GM15510 (cell line): ENCODE results near the gene DMBT1.

Source experiments
- POLR2A ChIP-seq: IDR thresholded peaks from 3 replicates; pipeline ENCODE4 v1.6.1; 2011; ENCODE audit warnings: borderline replicate concordance; ENCODE audit not compliant: insufficient read length; ENCODE audit errors: extremely low read depth

DMBT1 gene

DNA sequence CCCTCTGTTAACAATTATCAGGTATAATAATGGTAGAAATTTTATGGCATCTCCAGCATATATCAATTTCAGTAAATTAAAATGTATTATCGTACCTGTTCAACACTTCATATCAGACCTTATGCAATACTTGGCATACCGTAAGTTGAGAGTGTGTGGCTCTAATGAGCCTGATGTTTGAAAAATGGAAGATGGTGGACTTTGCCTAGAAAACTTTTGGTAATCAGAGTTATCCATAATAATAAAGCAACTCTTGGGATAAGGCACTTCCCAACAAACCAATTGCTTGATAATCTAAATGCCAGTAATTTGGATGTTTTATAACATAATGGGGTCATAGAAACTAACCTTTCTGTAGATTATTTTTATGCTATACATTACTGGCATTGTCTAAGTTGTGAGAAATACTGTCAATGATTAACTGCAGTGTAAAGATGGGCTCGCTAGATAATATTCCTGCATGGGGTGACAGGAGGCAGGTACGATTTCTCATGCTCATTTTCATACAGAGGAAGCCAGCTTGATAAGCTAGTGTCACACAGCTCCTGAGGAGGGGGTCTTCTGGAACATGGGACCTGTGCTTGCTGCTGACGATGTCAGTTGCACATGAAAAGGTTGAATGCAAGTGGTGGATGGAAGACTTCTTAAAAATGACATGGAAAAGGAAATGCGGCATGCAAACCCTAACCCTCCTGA lies 27.8 kb upstream of the DMBT1 start:
- TF ChIP-seq POLR2A = no peak

DNA sequence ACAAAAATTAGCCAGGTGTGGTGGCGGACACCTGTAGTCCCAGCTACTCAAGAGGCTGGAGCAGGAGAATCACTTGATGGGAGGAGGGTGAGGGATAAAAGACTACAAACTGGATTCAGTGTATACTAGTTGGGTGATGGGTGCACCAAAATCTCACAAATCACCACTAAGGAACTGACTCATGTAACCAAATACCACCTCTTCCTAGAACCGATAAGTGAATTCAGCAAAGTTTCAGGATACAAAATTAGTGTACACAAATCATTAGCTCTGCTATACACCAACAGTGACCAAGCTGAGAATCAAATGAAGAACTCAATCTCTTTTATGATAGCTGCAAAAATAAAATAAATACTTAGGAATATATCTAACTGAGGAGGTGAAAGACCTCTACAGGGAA lies 23.0 kb upstream of the DMBT1 start:
- no peak for TF ChIP-seq POLR2A

DNA sequence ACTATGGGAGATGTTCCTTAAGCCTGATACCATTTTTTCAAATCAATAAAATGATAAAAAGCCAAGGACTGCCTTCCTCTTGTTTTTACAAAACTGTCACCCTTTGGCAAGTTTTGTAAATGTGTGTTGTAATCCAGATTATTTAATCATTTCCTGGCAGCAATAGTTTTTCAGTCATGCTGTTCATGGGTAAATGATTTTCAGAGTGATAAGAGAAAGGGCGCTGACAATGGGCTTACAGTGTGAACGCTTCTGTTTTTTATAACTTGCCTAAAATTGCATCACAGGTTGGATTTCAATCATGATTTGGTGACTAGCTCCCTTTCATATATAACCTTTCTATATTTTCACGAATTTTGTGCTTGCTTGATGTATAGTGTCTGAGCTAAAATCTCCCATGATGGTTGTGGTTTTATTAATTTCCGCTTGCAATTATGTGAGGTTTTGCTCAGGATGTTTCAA lies 19.0 kb upstream of the DMBT1 start:
- no peak for TF ChIP-seq POLR2A

DNA sequence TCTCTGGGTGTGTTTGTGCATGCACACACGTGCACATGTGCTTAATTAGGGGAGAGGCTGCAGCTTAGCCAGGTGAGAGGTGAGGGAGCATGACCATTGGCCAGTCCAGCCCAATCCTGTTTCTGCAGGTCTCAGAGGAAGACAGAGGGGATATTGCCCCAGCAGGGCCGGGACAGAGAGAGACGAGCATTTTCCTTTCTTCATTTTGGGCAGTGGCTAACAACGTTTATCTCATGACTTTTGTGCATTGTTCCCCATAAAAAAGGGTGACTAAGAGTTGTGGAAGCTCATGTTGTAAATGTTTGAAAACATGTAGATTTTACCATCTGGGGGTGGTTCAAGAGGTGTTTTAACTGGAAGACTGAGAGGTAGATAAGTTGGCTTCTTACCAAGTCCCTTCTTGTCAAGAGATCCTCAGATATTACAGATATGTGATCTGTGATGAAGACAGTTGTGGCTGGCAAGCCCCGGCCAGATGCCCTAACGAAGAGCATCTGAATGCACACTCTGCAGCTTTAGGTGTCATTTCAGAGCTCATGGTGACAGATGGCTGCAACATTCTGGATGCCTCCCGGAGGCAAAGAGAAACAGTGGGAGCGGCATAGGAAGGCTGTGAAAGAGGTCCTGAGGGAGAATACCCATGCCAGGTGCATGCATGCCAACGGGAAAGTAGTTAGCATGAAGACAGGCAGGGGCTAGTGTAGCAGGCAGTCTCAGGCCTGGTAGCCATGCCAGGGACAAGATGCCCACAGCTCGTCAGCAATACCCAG lies 16.7 kb upstream of the DMBT1 start:
- TF ChIP-seq POLR2A = no peak

DNA sequence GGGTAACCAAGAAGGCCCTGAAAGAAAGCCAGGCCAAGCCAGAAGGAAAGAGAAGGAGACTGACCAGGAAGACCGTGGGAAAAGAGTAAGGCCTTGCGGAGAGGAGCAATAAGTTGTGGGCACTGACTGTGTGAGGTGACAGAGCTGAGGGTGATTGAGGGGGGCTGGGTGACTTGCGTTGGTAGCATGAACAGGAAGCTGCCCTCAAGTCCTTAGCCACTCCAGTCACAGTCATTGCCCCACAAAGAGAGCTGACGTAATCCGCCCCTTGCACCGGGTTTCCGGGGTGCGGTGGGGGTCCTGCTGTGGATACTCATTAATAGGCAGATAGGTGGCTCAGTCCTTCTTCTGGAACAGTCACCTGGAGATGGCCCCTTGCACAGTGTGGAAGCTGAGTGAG lies 16.1 kb upstream of the DMBT1 start:
- TF ChIP-seq POLR2A = no peak

DNA sequence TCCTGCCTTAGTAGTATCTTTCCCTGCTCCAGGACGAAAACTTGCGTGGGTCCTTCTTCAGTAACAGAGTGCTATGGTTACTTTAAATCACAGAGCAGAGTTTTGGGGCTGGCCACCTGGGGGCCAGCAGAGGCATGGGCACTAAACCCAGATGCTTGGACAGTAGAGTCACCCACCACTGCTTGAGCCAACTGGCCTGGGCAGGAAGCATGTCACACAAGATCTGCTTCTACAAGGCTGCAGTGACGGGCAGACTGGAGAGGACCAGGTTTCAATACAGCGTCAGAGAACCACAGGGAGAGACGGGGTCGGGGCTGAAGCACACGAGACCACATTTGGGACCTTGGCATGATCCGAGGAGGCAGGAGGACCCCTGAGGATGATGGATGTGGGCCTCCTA lies 14.3 kb upstream of the DMBT1 start:
- no peak for TF ChIP-seq POLR2A

DNA sequence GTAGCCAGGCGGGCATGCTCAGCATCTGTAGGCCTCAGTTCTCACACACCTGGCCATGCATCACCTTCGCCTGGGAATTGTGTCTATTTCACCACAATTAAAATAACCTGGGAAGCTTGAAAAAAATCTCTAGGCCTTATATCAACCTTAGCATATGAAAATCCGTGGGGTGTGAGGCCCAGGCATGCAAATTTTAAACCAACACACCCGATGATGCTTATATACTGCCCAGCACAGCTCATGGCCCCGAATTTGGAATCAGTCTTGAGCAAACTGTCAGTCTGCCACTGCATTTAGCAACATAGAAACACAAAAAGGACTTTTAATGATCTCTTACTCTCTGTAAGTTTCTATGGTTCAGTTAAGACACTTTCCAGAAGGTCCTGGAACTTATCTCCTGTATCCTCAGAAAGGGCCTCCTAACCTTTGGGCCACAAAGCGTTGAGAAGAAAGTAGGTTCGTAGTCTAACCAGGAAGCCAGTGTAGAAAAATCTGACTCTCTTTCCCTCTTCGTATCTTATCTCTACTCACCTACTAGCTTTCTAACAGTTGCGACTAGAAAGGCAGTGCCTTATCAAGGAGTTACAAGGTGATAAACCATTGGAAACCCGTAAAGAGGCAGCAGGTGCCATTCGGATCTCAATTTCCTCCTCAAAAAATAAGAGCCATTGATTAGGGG lies 12.0 kb upstream of the DMBT1 start:
- no peak for TF ChIP-seq POLR2A

DNA sequence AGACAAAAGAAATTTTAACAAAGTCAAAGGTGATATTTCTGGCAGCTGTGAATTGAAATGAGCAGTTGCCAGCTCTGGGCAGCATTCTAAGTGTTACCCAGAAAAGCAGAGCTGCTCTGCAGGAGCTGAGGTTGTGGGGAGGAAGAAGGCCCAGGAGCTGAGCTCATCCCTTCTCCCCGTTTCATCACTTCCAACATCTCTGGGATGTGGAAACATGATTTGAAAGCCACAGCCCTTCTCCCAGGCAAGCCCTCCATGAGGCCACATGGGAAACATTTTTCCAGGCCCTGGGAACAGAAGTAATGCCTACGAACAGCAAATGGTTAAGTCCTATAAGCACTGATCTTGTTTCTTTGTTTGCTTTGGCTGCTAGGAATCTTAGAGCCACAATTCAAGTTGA lies 10.9 kb upstream of the DMBT1 start:
- no peak for TF ChIP-seq POLR2A

DNA sequence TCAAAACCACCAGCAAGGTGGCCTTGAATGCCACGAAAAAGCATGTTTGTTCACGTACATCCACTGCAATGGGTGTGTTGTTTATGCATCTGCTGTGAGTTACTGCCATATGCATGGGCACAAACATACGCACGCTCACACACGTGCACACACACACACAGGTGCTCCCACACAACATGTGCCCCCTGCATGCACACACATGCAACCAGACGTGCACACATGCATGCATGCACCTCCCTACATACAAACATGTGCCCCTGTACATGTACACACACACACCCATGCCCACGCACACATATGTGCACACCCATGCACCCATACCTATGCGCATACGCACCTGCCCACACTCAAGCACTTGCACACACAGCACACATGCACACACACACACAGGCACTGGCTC lies 10.1 kb upstream of the DMBT1 start:
- no peak for TF ChIP-seq POLR2A

DNA sequence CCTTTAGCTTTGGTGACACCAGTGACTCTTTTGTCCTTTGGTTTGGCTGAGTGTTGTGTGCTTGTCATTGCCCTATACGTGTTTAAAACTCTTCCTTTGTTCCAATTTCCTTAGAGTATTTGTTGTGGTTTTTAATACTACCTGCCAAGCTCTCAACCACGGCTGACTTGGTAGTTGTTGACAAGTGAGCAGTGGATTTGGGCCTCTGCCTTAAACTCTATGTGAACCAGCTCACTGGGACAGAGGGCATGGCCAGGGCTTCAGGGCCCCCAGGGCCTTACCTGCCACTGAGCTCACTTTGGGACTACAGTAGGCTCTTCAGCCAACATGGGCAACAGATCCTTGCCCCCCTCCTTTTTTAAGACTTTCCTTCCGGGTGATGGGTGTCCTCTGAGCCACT lies 9.6 kb upstream of the DMBT1 start:
- no peak for TF ChIP-seq POLR2A

DNA sequence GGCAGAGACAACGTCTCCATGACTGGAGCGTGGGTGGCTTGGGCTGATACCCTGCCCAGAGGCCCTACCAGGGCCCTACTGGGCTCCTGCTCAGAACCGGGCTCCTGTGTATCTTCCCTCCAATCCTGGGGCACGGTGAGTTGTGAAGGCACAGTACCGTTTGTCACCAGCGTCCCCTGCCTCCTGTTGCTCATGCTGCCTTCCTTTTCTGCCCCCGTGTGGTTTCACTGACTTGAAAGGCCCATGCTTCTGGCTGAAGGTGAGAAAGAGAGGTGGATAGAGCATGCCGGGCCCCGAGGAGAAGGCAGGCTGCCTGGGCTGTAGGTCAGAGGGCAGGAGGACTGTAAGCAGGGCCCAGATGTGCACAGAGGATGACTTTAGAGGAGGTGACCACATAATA lies 9.1 kb upstream of the DMBT1 start:
- TF ChIP-seq POLR2A = no peak

DNA sequence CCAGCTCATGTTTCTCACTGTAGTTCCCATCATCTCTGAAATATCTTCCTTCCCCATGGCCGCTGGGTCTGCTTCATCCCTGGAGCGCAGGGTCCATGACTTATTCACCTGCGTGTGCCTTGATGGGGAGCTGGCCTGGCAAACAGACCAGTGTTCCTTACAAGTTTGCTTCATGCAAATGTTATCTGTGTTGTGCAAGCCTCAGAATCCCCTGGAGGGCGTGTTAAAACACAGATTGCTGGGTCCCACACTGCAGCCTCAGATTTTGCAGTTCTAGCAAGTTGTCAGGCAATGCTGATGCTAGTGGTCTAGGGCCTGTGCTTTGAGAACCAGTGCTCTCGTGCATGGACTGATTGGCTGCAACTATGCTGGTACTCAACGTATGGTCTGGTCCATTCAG lies 7.2 kb upstream of the DMBT1 start:
- no peak for TF ChIP-seq POLR2A

DNA sequence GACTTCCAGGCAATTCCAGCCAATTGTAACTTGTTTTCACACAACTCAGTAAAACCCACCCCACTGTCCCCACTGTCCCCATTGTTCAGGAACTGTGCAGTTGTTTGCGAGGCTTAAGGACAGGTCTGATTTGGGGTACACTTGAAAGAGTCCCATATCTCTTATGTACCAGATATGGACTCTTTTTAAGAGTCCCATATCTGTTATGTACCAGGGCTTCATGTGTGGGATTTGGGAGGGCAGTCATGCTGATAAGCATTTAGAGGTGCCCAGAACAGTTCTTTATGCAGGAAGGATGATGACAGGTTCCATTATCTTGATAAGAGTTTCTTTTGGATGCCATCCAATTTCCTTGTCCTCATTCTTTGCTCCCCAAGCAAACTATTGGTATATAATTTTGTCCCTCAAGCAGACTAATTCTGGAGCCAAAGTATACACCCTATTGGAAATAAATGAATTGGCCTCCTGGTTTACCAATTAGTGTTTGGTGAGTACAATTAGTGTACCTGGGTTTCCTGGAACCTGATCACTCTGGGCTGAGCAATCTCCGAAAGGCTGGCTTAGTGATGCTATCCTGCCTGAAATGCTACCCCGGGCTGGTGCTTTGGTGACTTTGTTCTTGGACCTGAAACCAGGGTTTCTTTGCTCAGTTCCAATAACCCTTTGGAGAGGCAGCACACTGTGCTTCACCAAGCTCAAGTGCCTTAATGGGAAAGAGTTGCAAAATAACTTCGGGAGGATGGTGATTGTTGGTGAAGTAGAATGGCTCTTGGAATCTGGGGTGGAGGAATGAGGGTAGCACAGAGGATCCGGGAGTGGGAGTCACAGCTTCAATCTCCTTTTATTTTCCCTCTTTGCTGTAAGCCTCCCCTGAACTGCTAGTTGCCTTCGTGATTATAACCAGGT lies 6.2 kb upstream of the DMBT1 start:
- no peak for TF ChIP-seq POLR2A

DNA sequence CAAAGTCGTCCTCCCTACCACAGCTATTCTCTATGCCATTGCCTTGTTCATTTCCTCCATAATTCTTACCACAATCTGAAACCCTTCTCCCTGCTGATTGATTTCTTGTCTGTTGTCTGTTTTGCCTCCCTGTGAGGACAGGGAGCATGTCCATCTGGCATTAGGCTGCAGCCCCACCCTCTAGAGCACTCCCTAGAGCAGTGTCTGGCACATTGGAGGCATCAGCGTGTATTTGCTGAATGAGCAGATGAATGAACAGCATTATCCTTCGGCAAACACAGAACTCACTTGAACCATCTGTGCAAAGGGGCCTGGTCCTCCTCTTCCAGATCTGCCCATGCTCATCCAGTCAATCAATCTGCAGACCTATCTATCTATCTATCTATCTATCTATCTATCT lies 5.1 kb upstream of the DMBT1 start:
- no peak for TF ChIP-seq POLR2A

DNA sequence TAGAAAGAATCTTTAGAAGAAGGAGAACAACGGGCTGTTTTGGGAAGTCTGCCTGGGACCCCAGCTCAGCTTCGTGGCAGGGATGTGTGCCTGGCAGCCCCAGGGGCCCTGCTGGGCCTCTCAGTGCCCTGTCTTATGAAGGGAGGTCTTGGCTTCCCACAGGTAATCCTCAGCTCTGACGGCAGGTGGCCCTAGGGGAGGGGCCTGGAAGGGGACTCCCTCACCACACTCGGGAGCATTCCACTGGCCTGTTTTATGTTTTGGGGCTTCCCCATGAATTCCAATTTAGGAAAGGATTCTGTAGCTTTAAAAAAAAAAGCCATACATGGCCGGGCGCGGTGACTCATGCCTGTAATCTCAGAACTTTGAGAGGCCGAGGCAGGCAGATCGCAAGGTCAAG lies 3.0 kb upstream of the DMBT1 start:
- TF ChIP-seq POLR2A = no peak
